GM06990 (cell line): ENCODE data around the gene UGGT2.

Source experiments
- DNase-seq: peaks from one replicate; pipeline ENCODE4 v3.0.0-alpha.2; 2011; ENCODE audit not compliant: insufficient read length; ENCODE audit errors: extremely low read depth
- H3K27me3 ChIP-seq: replicated peaks from 2 replicates; pipeline ENCODE4 v1.6.0; 2011; ENCODE audit warnings: low read length; ENCODE audit not compliant: control insufficient read depth, insufficient read depth
- H3K36me3 ChIP-seq: 2 replicates; pipeline ENCODE4 v1.5.1; 2011; ENCODE audit warnings: low read length; ENCODE audit not compliant: control insufficient read depth, insufficient read depth
- H3K4me3 ChIP-seq: replicated peaks from 2 replicates; pipeline ENCODE4 v1.5.1; 2011; ENCODE audit warnings: low read depth, mild to moderate bottlenecking, control low read depth, low read length
- TF ChIP-seq, protein P1 (sequence below): IDR thresholded peaks from 2 replicates; pipeline ENCODE4 v1.5.1; 2011; ENCODE audit warnings: low read length, control low read depth, mild to moderate bottlenecking, inconsistent platforms; ENCODE audit not compliant: insufficient read depth, poor library complexity, severe bottlenecking

UGGT2 gene

GRCh38 chr13:96081888-96082287 lies 28.7 kb upstream of the UGGT2 start:
- Histone ChIP-seq H3K27me3 (no peaks in the 10 kb centered on the region), H3K36me3 (no peaks in the 10 kb centered on the region), H3K4me3 (no peak overlapping the region)
- TF ChIP-seq, protein P1, sequence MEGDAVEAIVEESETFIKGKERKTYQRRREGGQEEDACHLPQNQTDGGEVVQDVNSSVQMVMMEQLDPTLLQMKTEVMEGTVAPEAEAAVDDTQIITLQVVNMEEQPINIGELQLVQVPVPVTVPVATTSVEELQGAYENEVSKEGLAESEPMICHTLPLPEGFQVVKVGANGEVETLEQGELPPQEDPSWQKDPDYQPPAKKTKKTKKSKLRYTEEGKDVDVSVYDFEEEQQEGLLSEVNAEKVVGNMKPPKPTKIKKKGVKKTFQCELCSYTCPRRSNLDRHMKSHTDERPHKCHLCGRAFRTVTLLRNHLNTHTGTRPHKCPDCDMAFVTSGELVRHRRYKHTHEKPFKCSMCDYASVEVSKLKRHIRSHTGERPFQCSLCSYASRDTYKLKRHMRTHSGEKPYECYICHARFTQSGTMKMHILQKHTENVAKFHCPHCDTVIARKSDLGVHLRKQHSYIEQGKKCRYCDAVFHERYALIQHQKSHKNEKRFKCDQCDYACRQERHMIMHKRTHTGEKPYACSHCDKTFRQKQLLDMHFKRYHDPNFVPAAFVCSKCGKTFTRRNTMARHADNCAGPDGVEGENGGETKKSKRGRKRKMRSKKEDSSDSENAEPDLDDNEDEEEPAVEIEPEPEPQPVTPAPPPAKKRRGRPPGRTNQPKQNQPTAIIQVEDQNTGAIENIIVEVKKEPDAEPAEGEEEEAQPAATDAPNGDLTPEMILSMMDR: no peak
- no peak for DNase-seq

DNA sequence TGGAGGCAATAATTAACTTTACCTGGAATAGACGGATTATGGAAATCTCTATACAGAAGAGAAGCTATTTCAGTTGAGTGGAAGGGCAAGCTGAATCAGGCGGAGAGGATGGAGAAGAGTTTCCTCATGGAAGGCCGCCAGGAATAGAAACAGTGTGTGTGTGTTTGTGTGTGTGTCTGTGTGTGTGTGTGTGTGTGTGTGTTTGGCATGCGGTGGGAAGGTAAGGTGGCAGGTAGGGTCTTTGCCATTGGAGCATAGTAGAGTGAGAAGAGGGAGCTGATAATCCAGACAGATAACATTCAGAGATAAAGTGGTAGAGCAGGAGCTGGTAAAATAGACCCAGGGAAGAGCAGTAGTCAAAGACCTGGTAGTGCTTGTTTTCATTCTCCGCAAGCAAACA lies 27.5 kb upstream of the UGGT2 start:
- TF ChIP-seq, protein P1: no peak
- no peak for DNase-seq

GRCh38 chr13:96075953-96076543 lies 22.8 kb upstream of the UGGT2 start:
- H3K27me3 ChIP-seq: no peaks in the 10 kb centered on the region
- DNase-seq: no peak
- H3K36me3 ChIP-seq: no peaks in the 10 kb centered on the region
- H3K4me3 ChIP-seq: no peak overlapping the region
- TF ChIP-seq, protein P1: peak; percentile 74

More for the DNA sequence above, 27.5 kb upstream of the UGGT2 start:
- Histone ChIP-seq H3K36me3 (no peaks in the 10 kb centered on the region), H3K27me3 (no peaks in the 10 kb centered on the region), H3K4me3 (no peak overlapping the region)

DNA sequence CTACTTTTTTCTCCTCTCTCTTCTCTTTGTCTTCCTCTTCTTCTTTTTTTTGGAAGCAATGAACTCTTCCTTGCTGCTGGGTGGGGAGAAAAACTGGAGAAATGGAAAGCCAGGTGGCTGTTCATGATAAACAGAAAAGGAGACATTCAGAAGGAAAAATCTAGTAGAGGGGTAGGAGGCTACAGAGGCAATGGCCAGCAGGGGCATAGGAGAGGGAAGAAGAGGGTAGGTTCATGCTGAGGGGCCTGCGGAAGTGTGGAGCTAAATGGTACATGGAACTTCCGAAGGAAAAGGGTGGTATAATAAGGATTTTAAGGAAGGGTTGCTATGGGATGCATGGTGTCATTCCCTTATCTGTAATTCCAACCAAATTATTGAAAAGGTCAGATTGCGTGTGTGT lies 19.2 kb upstream of the UGGT2 start:
- H3K4me3 ChIP-seq: no peak overlapping the region
- TF ChIP-seq, protein P1: no peak
- no peaks in the 10 kb centered on the region for H3K27me3 ChIP-seq
- DNase-seq: no peak
- H3K36me3 ChIP-seq: no peaks in the 10 kb centered on the region

DNA sequence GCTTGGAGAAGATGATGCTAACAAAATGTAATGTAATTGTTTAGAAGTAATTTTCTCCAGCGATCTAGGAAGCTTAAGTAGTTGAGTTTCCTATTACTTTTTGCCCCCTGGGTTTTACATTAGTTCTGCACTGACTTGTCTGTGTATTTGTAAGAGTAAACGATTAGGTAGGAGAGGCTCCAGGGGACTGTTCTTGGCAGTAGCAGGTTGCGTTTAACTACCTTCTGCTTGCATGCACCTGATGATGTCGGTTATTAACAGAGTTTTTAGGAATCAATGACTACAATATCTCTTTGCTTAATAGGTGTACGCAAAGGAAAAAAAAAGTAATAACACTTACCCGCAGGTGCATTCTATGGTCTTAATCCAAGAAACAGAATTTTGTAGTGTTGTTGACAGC lies 18.3 kb upstream of the UGGT2 start:
- TF ChIP-seq, protein P1: no peak
- no peak for DNase-seq
- H3K4me3 ChIP-seq: no peak overlapping the region
- H3K36me3 ChIP-seq: no peaks in the 10 kb centered on the region
- no peaks in the 10 kb centered on the region for H3K27me3 ChIP-seq

GRCh38 chr13:96068729-96069128 lies 15.5 kb upstream of the UGGT2 start:
- Histone ChIP-seq H3K4me3 (no peak overlapping the region), H3K36me3 (no peaks in the 10 kb centered on the region), H3K27me3 (no peaks in the 10 kb centered on the region)
- TF ChIP-seq, protein P1: no peak
- DNase-seq: no peak
